Suprapubic skin (tissue), 4 donors: Measurements from ENCODE around the gene ARHGEF11. TPM values are rescaled to one million over a fixed set of nuclear protein-coding genes. Genes with fewer than 3 reads are reported as not detected.

Experiments used
- DNase-seq, 2 donors: peaks; one replicate each; pipeline ENCODE4 v3.0.0-alpha.2; 2019; ENCODE audit warnings: low spot score in 2 of 2
- H3K27ac ChIP-seq: fragments of 200-600 bp; sonication (generic); one replicate; pipeline ENCODE4 v1.5.1; 2019
- H3K27me3 ChIP-seq: fragments of 200-600 bp; sonication (generic); one replicate; pipeline ENCODE4 v1.5.1; 2019
- H3K36me3 ChIP-seq: fragments of 200-600 bp; sonication (generic); one replicate; pipeline ENCODE4 v1.5.1; 2019
- H3K4me1 ChIP-seq: fragments of 200-600 bp; sonication (generic); one replicate; pipeline ENCODE4 v1.5.1; 2019
- H3K4me3 ChIP-seq: fragments of 200-600 bp; sonication (generic); one replicate; pipeline ENCODE4 v1.5.1; 2019; ENCODE audit warnings: mild to moderate bottlenecking
- H3K9me3 ChIP-seq: fragments of 200-600 bp; sonication (generic); one replicate; pipeline ENCODE4 v1.5.1; 2019
- EP300 ChIP-seq: sonication (generic); formaldehyde crosslinking; IDR thresholded peaks from one replicate; pipeline ENCODE4 v1.6.1; 2017; ENCODE audit warnings: antibody characterized with exemption
- POLR2A ChIP-seq, 2 donors: fragments of 450-650 bp; IDR thresholded peaks; one replicate each; pipeline ENCODE4 v1.6.1; 2017; ENCODE audit warnings: antibody characterized with exemption in 2 of 2, mild to moderate bottlenecking in 2 of 2, moderate library complexity in 2 of 2
- POLR2AphosphoS5 ChIP-seq, 3 donors: sonication (generic); formaldehyde crosslinking; IDR thresholded peaks; one replicate each; pipeline ENCODE4 v1.6.1; 2017; ENCODE audit warnings: antibody characterized with exemption in 3 of 3
- WGBS: methylation state at CpG from one replicate; pipeline ENCODE4 v1.1.5; 2018; 5-methylcytosine and 5-hydroxymethylcytosine counted together
- total RNA-seq, 4 donors: library from RNA; depleted of rRNA; stranded (reverse); fragments of >200 nt; gene quantifications; one replicate each; pipeline ENCODE4 v1.1.0, GENCODE V29; 2016
- TF ChIP-seq, protein P1 (sequence below), 2 donors: fragments of 200-600 bp in 1 of 2; fragments of 450-650 bp in 1 of 2; sonication (generic) in 1 of 2; IDR thresholded peaks; one replicate each; pipeline ENCODE4 v1.5.1; 2016 to 2019; ENCODE audit warnings: antibody characterized with exemption in 2 of 2, mild to moderate bottlenecking in 1 of 2, moderate library complexity in 1 of 2

ARHGEF11 gene
- total RNA-seq, 4 donors from 2014 or later, result 30.7 to 46.1 (median 40.3) TPM

DNA sequence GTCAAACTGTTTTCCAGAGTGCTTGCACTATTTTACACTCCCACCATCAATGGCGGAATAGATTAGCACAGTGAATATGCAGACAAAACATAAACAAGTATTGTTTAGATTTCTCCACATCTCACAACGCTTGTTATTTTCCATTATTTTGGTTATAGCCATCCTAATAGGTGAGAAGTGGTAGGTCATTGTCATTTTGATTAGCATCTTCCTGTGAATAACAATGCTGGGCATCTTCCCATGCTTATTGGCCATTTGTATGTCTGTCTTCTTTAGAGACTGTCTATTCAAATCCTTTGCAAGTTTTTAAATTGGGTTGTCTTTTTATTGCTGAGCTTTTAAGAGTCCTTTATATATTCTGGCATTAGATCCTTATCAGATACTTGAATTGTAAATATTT is 70.5 kb downstream of the ARHGEF11 start:
- Histone ChIP-seq H3K27me3 (no peaks in the 10 kb centered on the region), H3K27ac (no peak overlapping the region), H3K4me3 (no peak overlapping the region), H3K4me1 (no peaks in the 10 kb centered on the region), H3K9me3 (no peaks in the 10 kb centered on the region), H3K36me3 (peaks cover 74% of the 10 kb centered on the region)
- 73% methylated on average over 2 of the region's 2 CpGs for WGBS
- TF ChIP-seq POLR2A (IDR thresholded peaks at IDR 0.05), result no peak
- no peak for TF ChIP-seq POLR2AphosphoS5 (IDR thresholded peaks at IDR 0.05)
- TF ChIP-seq EP300, result no peak
- TF ChIP-seq, protein P1, sequence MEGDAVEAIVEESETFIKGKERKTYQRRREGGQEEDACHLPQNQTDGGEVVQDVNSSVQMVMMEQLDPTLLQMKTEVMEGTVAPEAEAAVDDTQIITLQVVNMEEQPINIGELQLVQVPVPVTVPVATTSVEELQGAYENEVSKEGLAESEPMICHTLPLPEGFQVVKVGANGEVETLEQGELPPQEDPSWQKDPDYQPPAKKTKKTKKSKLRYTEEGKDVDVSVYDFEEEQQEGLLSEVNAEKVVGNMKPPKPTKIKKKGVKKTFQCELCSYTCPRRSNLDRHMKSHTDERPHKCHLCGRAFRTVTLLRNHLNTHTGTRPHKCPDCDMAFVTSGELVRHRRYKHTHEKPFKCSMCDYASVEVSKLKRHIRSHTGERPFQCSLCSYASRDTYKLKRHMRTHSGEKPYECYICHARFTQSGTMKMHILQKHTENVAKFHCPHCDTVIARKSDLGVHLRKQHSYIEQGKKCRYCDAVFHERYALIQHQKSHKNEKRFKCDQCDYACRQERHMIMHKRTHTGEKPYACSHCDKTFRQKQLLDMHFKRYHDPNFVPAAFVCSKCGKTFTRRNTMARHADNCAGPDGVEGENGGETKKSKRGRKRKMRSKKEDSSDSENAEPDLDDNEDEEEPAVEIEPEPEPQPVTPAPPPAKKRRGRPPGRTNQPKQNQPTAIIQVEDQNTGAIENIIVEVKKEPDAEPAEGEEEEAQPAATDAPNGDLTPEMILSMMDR (IDR thresholded peaks at IDR 0.05), result no peak
- no peak for DNase-seq

DNA sequence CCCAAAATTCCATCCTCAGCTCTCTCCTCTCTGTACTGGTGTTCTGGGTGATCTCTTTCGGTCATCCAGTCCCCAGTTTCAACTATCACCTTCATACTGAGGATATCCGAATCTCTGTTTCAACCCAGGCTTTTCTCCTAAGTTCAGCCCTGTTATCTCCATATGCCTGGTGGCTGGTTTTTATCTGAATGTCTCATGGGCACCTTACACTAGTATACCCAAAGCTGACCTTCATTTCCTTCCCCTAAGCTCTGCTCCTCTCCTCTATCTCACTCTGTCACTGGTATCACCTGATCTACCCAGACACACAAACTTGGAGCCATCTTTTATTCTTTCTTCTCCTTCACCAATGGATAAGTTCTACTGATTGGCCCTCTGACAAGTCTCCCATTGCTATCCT is 72.1 kb downstream of the ARHGEF11 start:
- peaks cover 76% of the 10 kb centered on the region for H3K36me3 ChIP-seq

GRCh38 chr1:156970017-156970416 is 75.5 kb downstream of the ARHGEF11 start:
- TF ChIP-seq EP300 (no peak), POLR2AphosphoS5 (IDR thresholded peaks at IDR 0.05) (no peak), POLR2A (IDR thresholded peaks at IDR 0.05) (no peak)
- TF ChIP-seq, protein P1 (IDR thresholded peaks at IDR 0.05), result no peak
- WGBS, result 92% methylated on average over 3 of the region's 3 CpGs
- no peak overlapping the region for H3K4me3 ChIP-seq
- H3K4me1 ChIP-seq, result no peaks in the 10 kb centered on the region
- H3K27ac ChIP-seq, result no peak overlapping the region
- no peak for DNase-seq
- H3K36me3 ChIP-seq, result peaks cover 68% of the 10 kb centered on the region
- H3K27me3 ChIP-seq, result no peaks in the 10 kb centered on the region
- no peaks in the 10 kb centered on the region for H3K9me3 ChIP-seq

More for the DNA sequence above, 72.1 kb downstream of the ARHGEF11 start:
- Histone ChIP-seq H3K9me3 (no peaks in the 10 kb centered on the region), H3K27me3 (no peaks in the 10 kb centered on the region), H3K27ac (no peak overlapping the region), H3K4me3 (no peak overlapping the region), H3K4me1 (no peaks in the 10 kb centered on the region)
- WGBS, result 98% methylated on average over 2 of the region's 2 CpGs
- DNase-seq, result no peak
- no peak for TF ChIP-seq EP300

GRCh38 chr1:156969496-156969895 is 76.0 kb downstream of the ARHGEF11 start:
- Histone ChIP-seq H3K9me3 (no peaks in the 10 kb centered on the region), H3K4me3 (no peak overlapping the region), H3K4me1 (no peaks in the 10 kb centered on the region), H3K27ac (no peak overlapping the region), H3K36me3 (peaks cover 68% of the 10 kb centered on the region), H3K27me3 (no peaks in the 10 kb centered on the region)
- 95% methylated on average over 3 of the region's 3 CpGs for WGBS
- DNase-seq, result no peak
- no peak for TF ChIP-seq POLR2A (IDR thresholded peaks at IDR 0.05)

- 100% methylated on average over 2 of the region's 2 CpGs for WGBS
- no peak overlapping the region for H3K27ac ChIP-seq
Observed at GRCh38 chr1:156964441-156964840, 81.1 kb downstream of the ARHGEF11 start.

GRCh38 chr1:156963621-156964020 is 81.9 kb downstream of the ARHGEF11 start:
- Histone ChIP-seq H3K27ac (no peak overlapping the region), H3K4me3 (no peak overlapping the region)

More at GRCh38 chr1:156964441-156964840, 81.1 kb downstream of the ARHGEF11 start:
- peaks cover 81% of the 10 kb centered on the region for H3K36me3 ChIP-seq
- H3K4me3 ChIP-seq, result no peak overlapping the region
- H3K4me1 ChIP-seq, result no peaks in the 10 kb centered on the region
- DNase-seq, result no peak
- H3K9me3 ChIP-seq, result no peaks in the 10 kb centered on the region
- no peak for TF ChIP-seq POLR2AphosphoS5 (IDR thresholded peaks at IDR 0.05)
- no peak for TF ChIP-seq POLR2A (IDR thresholded peaks at IDR 0.05)
- TF ChIP-seq EP300, result no peak
- no peaks in the 10 kb centered on the region for H3K27me3 ChIP-seq

More at GRCh38 chr1:156963621-156964020, 81.9 kb downstream of the ARHGEF11 start:
- no peak for DNase-seq
- Histone ChIP-seq H3K36me3 (peaks cover 82% of the 10 kb centered on the region), H3K4me1 (no peaks in the 10 kb centered on the region), H3K9me3 (no peaks in the 10 kb centered on the region), H3K27me3 (no peaks in the 10 kb centered on the region)
- TF ChIP-seq EP300 (no peak), POLR2AphosphoS5 (IDR thresholded peaks at IDR 0.05) (no peak), POLR2A (IDR thresholded peaks at IDR 0.05) (no peak)
- TF ChIP-seq, protein P1 (IDR thresholded peaks at IDR 0.05), result no peak
- 40% methylated on average over 3 of the region's 3 CpGs for WGBS
